NOMO-1 (cell line): ENCODE measurements around the gene ALKBH5.
A peak's percentile ranks its signal among the peaks of the same experiment; 100 is the strongest.

Experiments
- DNase-seq, 2 experiments: peaks; one replicate each; lab custom pipeline; 2025; ENCODE audit not compliant: unreplicated experiment in 2 of 2; lab: John Stamatoyannopoulos, UW

The ALKBH5 gene

DNA sequence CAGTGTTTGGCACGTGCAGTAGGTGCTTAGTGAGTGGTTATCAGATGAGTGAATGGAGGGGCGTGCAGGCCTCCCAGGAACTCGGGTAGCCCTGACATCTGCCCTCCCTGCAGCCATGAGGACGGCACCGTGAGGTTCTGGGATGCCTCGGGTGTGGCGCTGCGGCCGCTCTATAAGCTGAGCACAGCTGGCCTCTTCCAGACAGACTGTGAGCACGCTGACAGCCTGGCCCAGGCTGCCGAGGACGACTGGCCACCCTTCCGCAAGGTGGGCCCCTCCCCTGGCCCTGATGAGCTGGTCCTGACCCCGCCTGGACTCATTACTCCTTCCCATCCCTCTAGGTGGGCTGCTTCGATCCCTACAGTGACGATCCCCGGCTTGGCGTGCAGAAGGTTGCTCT is 52.9 kb downstream of the ALKBH5 start:
- no peak for DNase-seq

DNA sequence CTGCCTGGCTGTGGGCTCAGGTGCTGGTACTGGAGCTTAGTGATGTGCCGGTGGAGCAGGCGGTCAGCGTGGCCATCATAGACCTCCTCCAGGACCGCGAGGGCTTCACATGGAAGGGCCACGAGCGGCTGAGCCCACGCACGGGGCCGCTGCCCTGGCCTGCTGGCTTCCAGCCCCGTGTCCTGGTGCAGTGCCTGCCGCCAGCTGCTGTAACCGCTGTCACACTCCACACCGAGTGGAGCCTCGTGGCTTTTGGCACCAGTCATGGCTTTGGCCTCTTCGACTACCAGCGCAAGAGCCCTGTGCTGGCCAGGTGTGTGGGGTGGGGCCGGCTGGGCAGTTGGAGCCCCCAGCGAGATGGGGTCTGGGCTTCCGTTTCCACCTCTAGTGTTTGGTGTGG is 53.8 kb downstream of the ALKBH5 start:
- DNase-seq = no peak

DNA sequence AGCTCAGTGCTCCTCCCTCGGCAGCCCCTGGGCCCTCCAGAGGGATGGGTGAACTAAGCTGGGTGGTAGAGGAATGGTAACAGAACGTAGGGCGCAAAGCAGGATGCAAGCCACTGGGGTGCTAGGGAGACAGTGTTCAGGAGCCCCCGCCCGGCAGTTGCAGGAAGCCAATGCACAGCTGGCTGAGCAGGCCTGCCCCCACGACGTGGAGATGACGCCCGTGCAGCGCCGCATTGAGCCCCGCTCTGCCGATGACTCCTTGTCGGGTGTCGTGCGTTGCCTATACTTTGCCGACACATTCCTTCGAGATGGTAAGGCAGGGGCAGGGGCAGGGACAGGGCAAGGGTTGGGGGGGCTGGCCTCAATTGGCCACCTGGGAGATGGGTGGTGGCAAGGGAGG is 54.7 kb downstream of the ALKBH5 start:
- no peak for DNase-seq

DNA sequence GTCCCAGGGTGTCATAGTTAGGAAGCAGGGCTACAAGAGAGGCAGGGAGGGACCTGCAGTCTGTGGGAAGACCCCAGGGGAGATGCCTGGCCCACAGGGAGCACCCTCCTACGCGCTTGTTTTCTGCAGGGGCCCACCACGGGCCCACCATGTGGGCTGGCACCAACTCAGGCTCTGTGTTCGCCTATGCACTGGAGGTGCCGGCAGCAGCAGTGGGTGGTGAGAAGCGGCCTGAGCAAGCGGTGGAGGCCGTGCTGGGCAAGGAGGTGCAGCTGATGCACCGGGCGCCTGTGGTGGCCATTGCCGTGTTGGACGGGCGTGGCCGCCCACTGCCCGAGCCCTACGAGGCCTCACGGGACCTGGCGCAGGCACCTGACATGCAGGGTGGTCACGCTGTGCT is 56.8 kb downstream of the ALKBH5 start:
- no peak for DNase-seq

DNA sequence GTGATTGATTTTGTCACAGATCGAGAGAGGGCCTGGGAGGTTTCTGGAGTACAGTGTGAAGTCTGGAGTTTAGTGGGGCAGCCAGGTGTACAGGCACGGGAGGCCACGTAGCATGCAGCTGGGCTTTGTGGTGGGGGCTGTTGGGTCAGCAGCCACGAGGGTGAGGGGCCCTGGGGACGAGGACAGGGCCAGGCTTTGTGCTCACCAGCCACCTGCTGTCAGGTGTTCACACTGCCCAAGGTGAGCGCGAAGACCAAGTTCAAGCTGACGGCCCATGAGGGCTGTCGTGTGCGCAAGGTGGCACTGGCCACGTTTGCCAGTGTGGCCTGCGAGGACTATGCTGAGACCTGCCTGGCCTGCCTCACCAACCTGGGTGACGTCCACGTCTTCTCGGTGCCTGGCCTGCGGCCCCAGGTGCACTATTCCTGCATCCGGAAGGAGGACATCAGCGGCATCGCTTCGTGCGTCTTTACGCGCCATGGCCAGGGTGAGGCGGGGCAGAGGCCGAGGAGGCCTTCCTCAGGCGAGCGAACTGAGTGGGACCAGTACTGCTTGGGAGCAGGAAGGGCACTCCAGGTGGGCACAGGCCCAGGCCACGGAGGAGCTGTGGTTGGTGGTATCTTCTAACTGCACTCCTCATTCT is 57.7 kb downstream of the ALKBH5 start:
- no peak for DNase-seq

DNA sequence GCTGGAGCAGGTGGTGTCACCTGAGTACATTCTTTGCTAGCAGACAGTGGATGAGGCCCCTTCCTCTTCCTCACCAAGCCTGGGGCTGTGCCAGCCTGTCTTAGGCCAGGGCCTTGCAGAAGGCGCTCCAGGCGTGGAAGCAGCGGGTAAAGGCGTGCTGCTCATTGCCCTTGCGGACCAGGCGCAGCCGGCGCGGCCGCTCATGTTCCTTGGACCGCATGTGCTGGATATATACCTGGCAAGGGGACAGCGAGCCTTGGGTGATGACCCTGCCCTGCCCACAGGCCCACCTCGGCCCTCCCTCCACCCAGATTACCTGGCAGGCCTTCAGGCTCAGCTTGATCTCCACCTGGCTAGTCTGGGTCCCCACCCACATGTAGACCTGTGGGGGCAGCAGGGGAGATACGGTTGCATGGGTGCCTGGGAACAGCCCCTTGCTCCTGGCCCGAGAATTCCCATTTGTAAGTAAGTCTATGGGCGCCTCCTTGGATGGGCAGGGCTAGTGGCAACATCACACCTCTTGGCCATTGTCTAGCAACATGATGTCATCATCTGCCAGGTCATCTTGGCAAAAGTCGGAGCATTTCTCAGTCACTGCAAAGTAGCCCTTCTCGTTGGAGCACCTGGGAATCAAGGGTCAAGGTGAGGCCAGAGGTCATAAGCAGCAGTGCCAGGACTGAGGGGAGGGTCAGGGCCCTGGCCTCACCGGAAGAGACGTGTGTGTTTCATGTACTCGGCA is 61.6 kb downstream of the ALKBH5 start:
- DNase-seq = no peak

DNA sequence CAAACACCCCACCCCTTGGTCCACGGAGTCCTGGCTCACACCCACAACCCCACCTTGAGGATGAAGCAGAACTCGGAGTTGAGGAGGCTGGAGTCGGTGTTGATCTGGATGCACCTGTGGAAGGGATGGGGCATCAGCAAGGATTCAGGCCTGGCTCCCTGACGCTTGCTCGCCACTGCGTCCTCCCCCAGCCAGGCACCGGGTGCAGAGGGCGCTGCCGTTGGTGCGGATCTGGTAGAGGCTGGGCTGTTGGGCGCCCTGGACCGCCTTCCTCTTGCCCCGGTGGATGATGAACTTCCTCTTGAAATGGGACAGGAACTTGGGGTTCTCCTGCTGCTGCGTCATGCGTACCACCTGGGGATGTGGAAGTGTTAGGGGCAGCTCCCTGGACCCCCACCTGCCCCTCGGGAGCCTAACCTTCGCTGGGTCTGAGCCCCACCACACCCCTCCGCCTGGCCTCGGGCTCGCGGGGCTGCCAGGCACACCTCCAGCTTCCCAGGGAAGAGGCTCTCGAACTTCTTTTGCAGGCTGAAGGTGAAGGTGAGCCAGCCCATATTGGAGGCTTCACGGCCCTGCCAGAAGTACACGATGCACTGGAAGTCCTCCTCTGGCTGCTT is 62.6 kb downstream of the ALKBH5 start:
- DNase-seq = no peak

DNA sequence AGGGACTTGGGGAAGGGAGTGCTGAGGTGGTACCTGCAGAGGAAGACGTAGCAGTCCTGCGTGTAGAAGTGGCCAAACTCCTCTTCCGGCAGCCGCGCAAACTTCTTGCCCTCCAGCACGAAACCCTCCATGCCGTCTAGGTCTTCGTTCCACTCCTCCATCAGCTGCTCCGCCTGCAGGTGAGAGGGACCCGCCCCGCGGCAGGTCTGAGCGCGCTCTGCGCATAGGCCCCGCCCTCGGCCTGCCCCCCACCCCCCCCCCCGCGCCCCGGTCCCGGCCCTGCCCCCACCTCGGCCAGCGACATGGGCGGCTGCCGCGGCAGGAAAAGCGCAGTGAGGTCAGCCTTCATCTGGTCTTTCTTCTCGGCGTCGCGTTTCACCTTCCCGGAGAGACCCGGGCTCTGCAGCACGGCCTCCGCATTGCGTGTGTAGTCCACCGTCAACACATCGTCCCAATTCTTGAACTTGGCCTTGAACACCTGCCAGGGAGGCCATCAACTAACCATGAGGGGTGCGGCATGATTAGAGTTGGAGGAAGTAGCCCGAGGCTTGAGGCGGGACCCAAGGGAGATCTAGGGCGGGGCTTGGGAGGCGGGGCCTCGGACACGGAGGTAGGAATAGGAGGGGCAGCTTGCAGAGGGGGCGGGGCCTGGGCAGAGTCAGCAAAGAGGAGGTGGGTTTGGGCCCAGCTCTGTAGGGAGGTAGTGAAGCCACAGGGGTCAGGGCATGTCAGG is 63.4 kb downstream of the ALKBH5 start:
- peak in 1 of 2 experiments; percentile 4 for DNase-seq

DNA sequence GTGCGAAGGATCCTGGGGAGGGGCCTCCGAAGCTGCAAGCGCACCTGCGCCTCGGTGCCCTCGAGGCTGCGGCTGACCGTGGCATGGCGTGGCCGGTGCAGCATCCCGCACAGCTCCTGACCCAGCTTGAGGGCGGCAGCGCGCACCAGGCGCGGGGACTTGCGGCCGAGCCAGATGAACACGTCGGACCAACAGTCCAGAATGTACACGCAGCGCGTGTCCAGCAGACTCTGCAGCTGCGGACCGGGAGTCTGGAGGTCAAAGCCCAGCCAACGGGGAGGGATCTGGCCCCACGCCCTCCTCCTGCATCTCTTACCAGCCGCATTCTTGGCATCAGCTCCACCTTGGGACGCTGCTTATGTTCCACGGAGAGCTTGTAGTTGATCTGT is 64.0 kb downstream of the ALKBH5 start:
- DNase-seq = no peak

DNA sequence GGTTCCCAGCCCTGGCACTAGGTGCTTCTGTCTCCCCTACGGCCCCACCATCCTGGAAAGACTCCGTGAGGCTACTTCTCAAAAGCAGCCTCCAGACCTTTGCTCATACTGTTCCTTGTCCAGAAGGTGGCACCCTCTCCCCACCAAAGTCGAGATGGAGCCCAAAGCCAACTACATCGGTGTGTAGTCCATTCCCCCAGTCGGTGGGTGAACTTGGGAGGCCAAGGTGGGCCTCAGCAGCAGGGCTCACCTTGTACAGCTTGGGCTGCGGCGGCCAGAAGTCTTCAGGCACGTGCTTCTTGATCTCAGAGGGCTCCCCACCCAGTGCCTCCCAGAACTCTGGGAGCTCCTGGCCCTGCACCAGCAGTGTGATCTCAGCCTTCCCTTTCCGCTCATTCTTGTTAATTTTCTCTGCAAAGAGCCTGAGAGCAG is 64.7 kb downstream of the ALKBH5 start:
- peak; percentile 59 to 61 for DNase-seq

DNA sequence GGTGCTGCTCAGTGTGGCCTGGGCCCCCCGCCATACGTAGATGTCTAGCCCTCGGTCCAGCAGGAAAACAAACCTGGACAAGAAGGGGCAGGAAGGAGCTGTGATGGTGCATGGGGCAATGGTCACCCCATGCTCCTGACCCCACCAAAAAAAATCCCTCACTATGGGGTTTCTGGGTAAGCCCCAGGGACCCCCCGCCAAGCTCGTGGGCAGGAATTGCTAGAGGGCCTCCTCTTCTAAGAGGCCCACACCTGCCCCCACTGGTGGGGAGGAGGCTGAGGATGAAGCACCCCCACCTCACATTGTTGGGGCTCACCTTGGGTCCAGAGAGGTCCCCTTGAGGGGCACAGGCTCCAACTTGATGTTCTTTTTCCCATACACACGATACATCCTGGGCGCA is 65.2 kb downstream of the ALKBH5 start:
- no peak for DNase-seq

DNA sequence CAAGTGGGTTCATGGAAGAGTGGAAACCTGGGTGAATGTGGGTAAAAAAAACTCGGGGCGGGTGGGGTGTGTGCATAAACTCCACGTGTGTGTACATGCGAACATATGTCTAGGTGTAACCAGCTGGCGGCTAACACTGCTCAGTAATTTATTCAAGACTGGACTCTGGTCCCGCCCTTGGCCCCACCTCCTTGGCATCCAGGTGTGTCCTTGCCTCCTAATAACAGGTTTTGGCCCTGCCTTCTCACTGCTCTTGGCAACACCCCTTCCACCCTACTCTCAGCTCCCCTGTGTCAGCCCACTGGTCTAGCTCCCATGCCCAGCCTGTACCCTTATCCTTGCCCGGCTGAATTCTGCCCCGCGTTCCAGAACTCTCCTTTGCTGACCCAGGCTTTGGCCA is 66.6 kb downstream of the ALKBH5 start:
- no peak for DNase-seq

DNA sequence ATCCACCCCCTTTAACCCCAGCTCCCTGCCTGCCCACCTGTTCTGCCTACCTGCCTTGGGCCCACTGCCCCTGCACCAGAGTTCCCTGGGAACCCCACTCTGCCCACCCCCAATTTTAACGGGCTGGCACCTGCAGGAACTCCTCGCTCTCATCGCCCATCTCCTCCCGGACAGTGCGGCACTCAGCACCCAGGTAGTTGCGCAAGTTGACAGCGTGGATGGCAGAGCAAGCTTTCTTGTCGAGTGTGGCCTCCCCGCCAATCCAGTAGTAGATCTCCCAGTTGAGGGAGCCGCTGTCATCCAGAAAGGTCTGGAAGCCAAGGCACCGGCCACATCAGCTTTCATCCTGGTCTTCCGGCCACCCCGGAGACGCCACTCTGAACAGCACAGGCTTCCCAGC is 67.1 kb downstream of the ALKBH5 start:
- no peak for DNase-seq

DNA sequence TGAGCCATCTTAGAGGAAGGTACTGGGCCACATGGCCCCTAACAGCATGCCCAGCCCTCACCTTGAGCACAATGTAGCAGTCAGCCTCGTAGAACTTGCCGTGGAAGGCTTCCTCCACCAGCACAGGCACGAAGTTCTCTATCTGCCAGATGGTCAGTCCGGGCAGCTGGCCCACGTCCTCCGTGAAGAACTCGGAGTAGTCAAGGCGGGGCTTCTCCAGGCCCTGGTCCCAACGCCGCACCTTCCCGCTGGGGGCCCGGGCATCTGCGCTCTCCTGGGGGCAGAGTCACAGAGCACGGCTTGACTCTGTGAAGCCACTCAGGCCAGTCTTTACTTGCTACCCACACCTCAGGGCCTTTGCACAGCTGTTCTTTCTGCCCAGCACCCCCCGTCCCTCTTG is 67.6 kb downstream of the ALKBH5 start:
- DNase-seq = no peak

DNA sequence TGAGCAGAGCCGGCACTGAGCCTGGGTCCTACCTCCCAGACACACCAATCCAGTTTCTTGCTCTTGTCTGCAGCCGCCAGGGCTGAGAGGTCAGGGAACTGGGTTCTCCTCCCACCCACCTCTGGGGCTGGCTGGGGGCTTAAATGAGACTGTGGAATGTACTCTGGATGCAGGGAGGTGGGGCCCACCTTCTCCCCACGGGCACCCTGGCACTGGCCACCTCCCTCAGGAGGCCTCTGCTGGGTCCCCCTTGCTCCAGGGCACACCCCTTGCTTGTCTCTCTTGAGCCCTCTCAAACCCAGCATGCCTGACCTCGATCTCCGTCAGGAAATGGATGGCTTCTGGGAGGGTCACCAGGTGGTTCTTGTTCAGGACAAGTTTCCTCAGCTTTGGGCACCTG is 68.5 kb downstream of the ALKBH5 start:
- DNase-seq = no peak

DNA sequence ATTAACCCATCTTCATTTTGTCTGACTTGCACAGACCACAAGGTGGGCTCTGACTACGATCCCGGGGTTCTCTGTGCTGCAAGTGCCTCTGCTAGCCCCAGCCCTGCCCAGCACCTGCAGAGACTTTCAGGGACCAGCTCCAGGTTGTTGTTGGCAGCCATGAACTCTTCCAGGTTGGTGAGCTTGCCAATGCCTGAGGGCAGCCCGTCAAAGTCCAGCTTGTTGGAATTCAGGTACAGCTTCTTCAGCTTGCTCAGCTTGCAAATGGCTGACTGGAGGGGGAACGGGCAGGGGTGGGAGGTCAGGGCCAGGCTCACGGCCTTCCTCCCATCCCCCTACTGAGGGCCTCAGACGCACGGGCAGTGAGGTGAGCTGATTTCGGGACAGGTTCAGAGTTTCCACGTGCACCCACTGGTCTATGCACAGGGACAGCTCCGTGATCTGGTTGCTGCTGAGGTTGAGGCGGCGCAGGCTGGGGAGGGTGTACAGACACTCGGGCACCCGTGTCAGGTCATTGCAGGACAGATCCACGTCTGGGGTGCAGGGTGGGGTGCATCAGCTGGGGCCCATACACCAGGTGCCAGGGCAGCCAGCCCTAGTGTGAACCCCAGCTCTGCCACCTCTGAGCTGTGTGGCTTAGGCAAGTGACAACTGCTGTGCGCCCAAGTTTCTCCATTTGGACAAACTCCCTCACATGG is 69.7 kb downstream of the ALKBH5 start:
- no peak for DNase-seq

DNA sequence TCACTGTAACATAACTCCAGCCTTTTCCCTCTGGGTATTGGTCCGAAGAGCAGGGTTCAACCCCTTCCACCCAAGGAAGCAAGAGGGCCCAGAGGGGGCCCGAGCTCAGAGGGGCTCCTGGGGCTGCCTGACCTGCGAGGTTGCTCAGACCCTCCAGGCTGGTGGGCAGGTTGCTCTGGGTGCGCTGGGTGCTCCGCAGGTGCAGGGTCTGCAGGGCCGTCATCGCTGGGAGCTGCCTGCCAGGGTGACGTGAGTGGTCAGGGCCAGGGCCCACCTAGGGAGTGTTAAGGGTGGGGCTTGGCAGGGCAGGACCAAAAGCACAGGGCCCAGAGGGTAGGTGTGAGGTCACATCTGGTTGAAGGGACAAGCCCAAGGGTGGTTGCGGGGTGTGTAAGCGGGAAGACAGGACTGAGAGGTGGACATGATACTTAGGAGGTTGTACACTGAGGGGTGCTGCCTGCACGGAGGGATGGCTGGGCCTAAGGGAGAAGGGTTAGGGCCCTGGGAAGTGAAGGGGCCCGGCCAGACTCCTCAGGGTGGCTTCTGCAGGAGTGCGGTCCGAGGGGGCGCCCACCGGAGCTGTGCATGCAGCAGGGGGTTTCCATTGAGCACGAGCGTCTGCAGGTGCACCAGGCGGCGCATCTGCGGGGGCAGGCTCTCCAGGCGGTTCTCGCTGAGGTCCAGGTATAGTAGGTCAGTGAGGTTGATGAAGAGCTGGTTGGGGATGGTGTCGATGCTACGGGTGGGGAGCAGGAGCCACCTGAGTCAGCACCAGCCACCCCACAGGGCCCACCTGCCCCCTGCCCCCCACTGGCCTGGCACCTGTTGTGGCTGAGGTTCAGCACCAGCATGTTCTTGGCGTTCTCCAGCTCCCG is 70.6 kb downstream of the ALKBH5 start:
- DNase-seq = no peak

DNA sequence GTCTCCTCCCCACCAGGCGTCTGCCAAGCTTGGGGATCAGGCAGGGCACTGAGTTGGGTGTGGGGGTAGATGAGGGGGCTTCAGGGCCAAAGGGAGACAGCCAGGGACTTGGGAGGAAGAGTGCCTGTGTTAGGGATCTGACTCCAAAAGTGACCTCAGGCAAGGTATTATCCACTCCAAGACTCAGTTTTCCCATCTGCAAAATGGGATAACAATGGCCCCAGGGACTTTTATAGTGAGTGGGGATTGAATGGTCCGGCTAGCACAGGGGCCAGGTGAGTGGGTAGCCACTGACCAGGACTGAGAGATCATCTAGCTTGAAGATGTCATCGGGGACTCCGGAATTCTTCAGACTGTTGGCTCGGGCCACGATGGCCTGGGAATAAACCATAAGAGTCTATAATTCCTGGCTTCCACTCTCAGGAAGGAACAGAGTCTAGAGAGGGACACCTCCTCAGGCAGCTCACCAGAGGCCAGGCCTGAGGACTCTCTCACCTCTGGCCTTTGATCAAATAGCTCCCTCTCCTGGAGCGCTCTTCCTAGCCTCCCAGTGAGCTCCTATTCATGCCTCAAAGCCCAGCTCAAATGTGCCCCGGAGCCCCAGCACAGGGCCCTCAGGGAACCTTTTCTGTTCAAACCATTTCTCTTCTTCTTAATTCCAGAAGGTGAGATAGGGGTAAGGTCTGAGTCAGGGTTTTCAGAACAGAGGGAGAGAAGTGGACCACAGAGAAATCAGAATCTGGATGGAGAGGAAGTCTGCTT is 71.4 kb downstream of the ALKBH5 start:
- DNase-seq = no peak

DNA sequence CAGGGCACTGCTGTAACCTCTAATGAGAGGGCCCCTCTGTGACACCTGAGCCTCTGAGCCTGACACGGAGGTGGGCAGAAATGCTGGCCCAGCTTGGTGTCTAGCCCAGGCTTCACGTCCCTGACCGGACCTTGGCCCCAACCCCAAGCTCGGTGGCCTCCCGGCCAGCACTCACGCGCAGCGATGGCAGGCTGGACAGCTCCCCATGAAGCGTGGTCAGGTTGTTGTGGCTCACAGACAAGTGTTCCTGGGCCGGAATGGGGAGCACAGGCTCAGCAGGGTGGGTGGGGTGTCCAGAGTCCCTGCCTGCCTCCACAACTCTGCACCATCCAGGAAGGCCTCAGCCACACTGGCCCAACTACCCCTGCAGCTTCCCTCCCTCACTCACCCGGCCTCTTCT is 72.7 kb downstream of the ALKBH5 start:
- DNase-seq = no peak
